ENCODE measurements around the gene BCAS1. TPM values are rescaled to one million over a fixed set of nuclear protein-coding genes. Genes with fewer than 3 reads are reported as not detected.

Gene BCAS1
- total and polyA plus RNA-seq, 10 of the 15 experiments (the other 5 are each of a cell fraction or from before 2014, with no cell fraction given) = 0.21 to 1.4 (median 0.55) TPM

DNA sequence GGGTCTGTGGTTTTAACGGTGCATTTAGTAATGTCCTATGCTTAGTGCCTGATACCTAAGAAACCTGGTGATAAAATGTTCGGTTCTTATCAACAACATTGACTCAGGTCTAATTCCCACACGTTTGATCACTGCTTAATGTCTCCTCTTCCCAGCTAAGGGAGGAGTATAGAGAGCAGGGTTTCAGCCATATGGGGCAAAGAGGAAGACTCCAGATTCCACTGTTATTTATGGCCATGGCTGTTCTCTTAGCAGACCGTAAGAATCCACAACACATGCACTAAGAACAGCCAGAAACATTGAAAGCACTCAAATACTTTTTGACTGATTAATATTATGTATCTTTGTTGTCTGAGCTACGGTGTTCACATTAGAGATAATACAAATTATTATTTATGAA lies 112.1 kb downstream of the BCAS1 start:
- no TSS peak for BruUV-seq (replicated peaks)
- no peaks in the 10 kb centered on the region for H3K36me3 ChIP-seq (ENCODE audit: control insufficient read depth in 2 of 2, insufficient read depth in 2 of 2, low read length in 1 of 2)
- ATAC-seq = no peak
- peak; percentile 0; the same call in 1 of the 2 replicates for TF ChIP-seq NFXL1 (IDR thresholded peaks at IDR 0.05; ENCODE audit: borderline replicate concordance)
- no peak for TF ChIP-seq CREM (IDR thresholded peaks at IDR 0.05; ENCODE audit: low read depth)
- H3K27me3 ChIP-seq (replicated peaks in 1 of 2; ENCODE audit: control insufficient read depth in 2 of 2, insufficient read depth in 2 of 2, low read length in 1 of 2) = no peaks in the 10 kb centered on the region; a peak in 1 of 4 replicates
- ChIA-PET RAD21 (ENCODE audit: unreplicated experiment) (interaction anchor here (0.7 to 0.9 kb wide), 2 partner anchors 148 to 683 kb away, joined by 3 to 4 read pairs; no protein-coding TSS in a partner anchor), POLR2A (interaction anchor here (0.7 kb wide), 1 partner anchor 130 kb away, joined by 5 read pairs; no protein-coding TSS in a partner anchor), CTCF (interaction anchor here (0.7 to 2.2 kb wide), 6 partner anchors 8 to 538 kb away, joined by 3 to 10 read pairs (median 4); no protein-coding TSS in a partner anchor), SMC1A (ENCODE audit: uncharacterized antibody, unreplicated experiment) (interaction anchor here (0.9 to 4.2 kb wide), 5 partner anchors 8 to 105 kb away, joined by 3 to 22 read pairs (median 4); no protein-coding TSS in a partner anchor)
- no peak for FAIRE-seq
- H2AFZ ChIP-seq (ENCODE audit: control insufficient read depth, low read depth, low read length) = no peak overlapping the region
- no peaks in the 10 kb centered on the region for H3K4me1 ChIP-seq (ENCODE audit: control insufficient read depth, insufficient read depth, low read length)
- no peak overlapping the region for H3K4me3 ChIP-seq
- DNase-seq (ENCODE audit: low read depth, low spot score) = no peak
- 77% methylated on average over 5 of the region's 5 CpGs for WGBS (ENCODE audit: insufficient coverage, insufficient replicate concordance, low lambda C conversion rate, missing lambda C conversion rate)
- no peak overlapping the region for H3K9ac ChIP-seq (ENCODE audit: control insufficient read depth, insufficient read depth, low read length)
- no peaks in the 10 kb centered on the region for H3K79me2 ChIP-seq (ENCODE audit: control insufficient read depth, insufficient read depth, low read length)
- H3K9me3 ChIP-seq (replicated peaks; ENCODE audit: control insufficient read depth, insufficient read depth, low read length) = no peaks in the 10 kb centered on the region; the same call in 2 of the 3 replicates
- intact Hi-C loops (cut with micrococcal nuclease; ENCODE audit: unreplicated experiment) = loop anchor here (5.0 kb wide), 2 partner anchors 59 to 801 kb away; no protein-coding TSS in a partner anchor
- H3K27ac ChIP-seq (ENCODE audit: control insufficient read depth, insufficient read depth) = no peak overlapping the region
- H3K4me2 ChIP-seq (ENCODE audit: control insufficient read depth, insufficient read depth) = no peak overlapping the region
- no peaks in the 10 kb centered on the region for H4K20me1 ChIP-seq (ENCODE audit: control insufficient read depth, insufficient read depth)
- in situ Hi-C loops (cut with MboI) = loop anchor here (25.0 kb wide), 1 partner anchor 679 kb away; no protein-coding TSS in a partner anchor

DNA sequence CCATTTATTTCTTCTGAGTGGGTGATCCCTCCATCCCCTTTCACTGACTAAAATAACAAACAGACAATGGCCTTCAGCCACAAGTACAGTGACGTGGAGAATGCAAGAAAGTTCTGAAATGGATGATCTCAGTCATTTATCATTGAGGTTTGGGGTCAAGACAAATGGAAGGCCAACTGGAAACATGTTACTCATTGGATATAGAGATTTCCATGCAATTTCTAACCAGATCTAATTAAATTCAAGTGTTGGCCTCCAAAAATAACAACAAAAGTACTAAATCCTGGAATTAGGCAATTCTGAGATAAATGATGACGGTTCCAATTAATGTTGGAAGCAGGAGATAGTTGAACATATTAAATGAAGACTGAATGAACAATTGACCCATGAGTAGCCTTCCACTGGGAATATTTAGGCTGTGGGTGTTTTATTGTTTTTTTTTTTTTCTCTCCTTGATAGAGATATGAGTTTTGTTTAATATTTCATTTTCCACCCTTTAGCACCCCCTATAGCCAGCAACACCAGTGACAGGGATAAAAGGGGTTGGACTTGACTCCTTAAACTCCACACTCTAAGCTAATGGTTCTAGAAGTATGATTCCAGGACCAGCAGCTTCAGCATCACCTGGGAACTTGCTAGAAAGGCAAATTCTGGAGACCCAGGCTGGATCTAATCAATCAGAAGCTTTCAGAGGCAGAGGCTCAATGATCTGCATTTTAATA lies 112.8 kb downstream of the BCAS1 start:
- DNase-seq (ENCODE audit: low read depth, low spot score) = no peak
- ChIA-PET POLR2A (interaction anchor here (0.6 to 0.7 kb wide), 2 partner anchors 24 to 129 kb away, joined by 3 to 5 read pairs; no protein-coding TSS in a partner anchor), RAD21 (ENCODE audit: unreplicated experiment) (interaction anchor here (0.6 to 0.9 kb wide), 3 partner anchors 148 to 1772 kb away, joined by 3 to 4 read pairs (median 3); no protein-coding TSS in a partner anchor), CTCF (interaction anchor here (0.7 to 2.2 kb wide), 9 partner anchors 8 to 545 kb away, joined by 3 to 10 read pairs (median 3); no protein-coding TSS in a partner anchor), SMC1A (ENCODE audit: uncharacterized antibody, unreplicated experiment) (interaction anchor here (0.9 to 4.2 kb wide), 4 partner anchors 9 to 105 kb away, joined by 3 to 22 read pairs (median 6); no protein-coding TSS in a partner anchor)
- Histone ChIP-seq H3K79me2 (ENCODE audit: control insufficient read depth, insufficient read depth, low read length) (no peaks in the 10 kb centered on the region), H3K4me2 (ENCODE audit: control insufficient read depth, insufficient read depth) (no peak overlapping the region), H3K4me3 (no peak overlapping the region), H3K36me3 (ENCODE audit: control insufficient read depth in 2 of 2, insufficient read depth in 2 of 2, low read length in 1 of 2) (no peaks in the 10 kb centered on the region), H2AFZ (ENCODE audit: control insufficient read depth, low read depth, low read length) (no peak overlapping the region), H3K9me3 (replicated peaks; ENCODE audit: control insufficient read depth, insufficient read depth, low read length) (peaks cover 1% of the 10 kb centered on the region; the same call in 2 of the 3 replicates), H4K20me1 (ENCODE audit: control insufficient read depth, insufficient read depth) (no peaks in the 10 kb centered on the region), H3K9ac (ENCODE audit: control insufficient read depth, insufficient read depth, low read length) (no peak overlapping the region), H3K27ac (ENCODE audit: control insufficient read depth, insufficient read depth) (no peak overlapping the region), H3K4me1 (ENCODE audit: control insufficient read depth, insufficient read depth, low read length) (no peaks in the 10 kb centered on the region), H3K27me3 (replicated peaks in 1 of 2; ENCODE audit: control insufficient read depth in 2 of 2, insufficient read depth in 2 of 2, low read length in 1 of 2) (no peaks in the 10 kb centered on the region; a peak in 1 of 4 replicates)
- FAIRE-seq = no peak
- in situ Hi-C loops (cut with MboI) (loop anchor here (25.0 kb wide), 1 partner anchor 680 kb away; no protein-coding TSS in a partner anchor), intact Hi-C loops (cut with micrococcal nuclease; ENCODE audit: unreplicated experiment) (loop anchor here (5.0 kb wide), 2 partner anchors 60 to 800 kb away; no protein-coding TSS in a partner anchor)
- BruUV-seq (replicated peaks) = no TSS peak
- 0 out of 3 replicates have a peak, but pooled peaks have one; percentile 31 for ATAC-seq
- 43% methylated on average over 2 of the region's 2 CpGs for WGBS (ENCODE audit: insufficient coverage, insufficient replicate concordance, low lambda C conversion rate, missing lambda C conversion rate)
- no peak for TF ChIP-seq ZNF622 (IDR thresholded peaks at IDR 0.05)
- TF ChIP-seq TCF7 (IDR thresholded peaks at IDR 0.05; ENCODE audit: borderline replicate concordance) = no peak
- TF ChIP-seq, protein P1, sequence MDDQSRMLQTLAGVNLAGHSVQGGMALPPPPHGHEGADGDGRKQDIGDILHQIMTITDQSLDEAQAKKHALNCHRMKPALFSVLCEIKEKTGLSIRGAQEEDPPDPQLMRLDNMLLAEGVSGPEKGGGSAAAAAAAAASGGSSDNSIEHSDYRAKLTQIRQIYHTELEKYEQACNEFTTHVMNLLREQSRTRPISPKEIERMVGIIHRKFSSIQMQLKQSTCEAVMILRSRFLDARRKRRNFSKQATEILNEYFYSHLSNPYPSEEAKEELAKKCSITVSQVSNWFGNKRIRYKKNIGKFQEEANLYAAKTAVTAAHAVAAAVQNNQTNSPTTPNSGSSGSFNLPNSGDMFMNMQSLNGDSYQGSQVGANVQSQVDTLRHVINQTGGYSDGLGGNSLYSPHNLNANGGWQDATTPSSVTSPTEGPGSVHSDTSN (IDR thresholded peaks at IDR 0.05; ENCODE audit: insufficient replicate concordance, low read depth, low read length) = no peak
- no peak for TF ChIP-seq SUPT20H (IDR thresholded peaks at IDR 0.05; ENCODE audit: borderline replicate concordance, control insufficient read depth, low read depth, low read length)
- TF ChIP-seq RAD21 (IDR thresholded peaks at IDR 0.05; ENCODE audit: insufficient read depth, low read depth, low read length) = peak; percentile 23; the same call in 1 of the 2 replicates
- peak in 1 of 2 experiments; percentile 95; a peak in 2 of 4 replicates for TF ChIP-seq ETV6 (conservative IDR thresholded peaks at IDR 0.05 in 1 of 2, IDR thresholded peaks at IDR 0.05 in 1 of 2; ENCODE audit: borderline replicate concordance in 1 of 2, low read depth in 1 of 2)
- no peak for TF ChIP-seq ZNF274 (IDR thresholded peaks at IDR 0.05; ENCODE audit: insufficient read depth, insufficient read length)
- TF ChIP-seq, protein P2, sequence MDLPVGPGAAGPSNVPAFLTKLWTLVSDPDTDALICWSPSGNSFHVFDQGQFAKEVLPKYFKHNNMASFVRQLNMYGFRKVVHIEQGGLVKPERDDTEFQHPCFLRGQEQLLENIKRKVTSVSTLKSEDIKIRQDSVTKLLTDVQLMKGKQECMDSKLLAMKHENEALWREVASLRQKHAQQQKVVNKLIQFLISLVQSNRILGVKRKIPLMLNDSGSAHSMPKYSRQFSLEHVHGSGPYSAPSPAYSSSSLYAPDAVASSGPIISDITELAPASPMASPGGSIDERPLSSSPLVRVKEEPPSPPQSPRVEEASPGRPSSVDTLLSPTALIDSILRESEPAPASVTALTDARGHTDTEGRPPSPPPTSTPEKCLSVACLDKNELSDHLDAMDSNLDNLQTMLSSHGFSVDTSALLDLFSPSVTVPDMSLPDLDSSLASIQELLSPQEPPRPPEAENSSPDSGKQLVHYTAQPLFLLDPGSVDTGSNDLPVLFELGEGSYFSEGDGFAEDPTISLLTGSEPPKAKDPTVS (IDR thresholded peaks at IDR 0.05; ENCODE audit: low read depth, low read length) = no peak
- TF ChIP-seq TAF1 (IDR thresholded peaks at IDR 0.05; ENCODE audit: borderline replicate concordance, low read depth, low read length) = no peak
- no peak for TF ChIP-seq SMARCA5 (IDR thresholded peaks at IDR 0.05)
